HEK293 (cell line): Measurements from ENCODE around the gene TRABD2A.
A peak's percentile ranks its signal among the peaks of the same experiment; 100 is the strongest.

Experiments used
- HOXA7 ChIP-seq: sonication (generic); formaldehyde crosslinking; IDR thresholded peaks from 2 replicates; pipeline ENCODE4 v1.8.1; 2022; ENCODE audit warnings: missing genetic modification reagents, borderline replicate concordance
- HOXD13 ChIP-seq: sonication (generic); formaldehyde crosslinking; IDR thresholded peaks from 2 replicates; pipeline ENCODE4 v1.8.0; 2022; ENCODE audit warnings: missing genetic modification reagents, borderline replicate concordance
- PRDM1 ChIP-seq: fragments of 450-650 bp; formaldehyde crosslinking; IDR thresholded peaks from 2 replicates; pipeline ENCODE4; 2016; ENCODE audit warnings: missing biosample characterization, missing genetic modification characterization
- YY2 ChIP-seq: fragments of 450-650 bp; formaldehyde crosslinking; IDR thresholded peaks from 2 replicates; pipeline ENCODE4 v1.5.1; 2016; ENCODE audit warnings: missing biosample characterization, missing genetic modification characterization
- ZBTB20 ChIP-seq: fragments of 450-650 bp; formaldehyde crosslinking; IDR thresholded peaks from 2 replicates; pipeline ENCODE4 v1.5.1; 2016; ENCODE audit warnings: missing biosample characterization, missing genetic modification characterization
- ZBTB21 ChIP-seq: fragments of 450-650 bp; formaldehyde crosslinking; IDR thresholded peaks from 2 replicates; pipeline ENCODE4 v1.5.1; 2017; ENCODE audit warnings: missing biosample characterization, missing genetic modification characterization
- ZBTB48 ChIP-seq: fragments of 450-650 bp; formaldehyde crosslinking; IDR thresholded peaks from 2 replicates; pipeline ENCODE4 v1.5.1; 2016; ENCODE audit warnings: missing biosample characterization, missing genetic modification characterization
- ZBTB7A ChIP-seq: fragments of 450-650 bp; formaldehyde crosslinking; IDR thresholded peaks from 2 replicates; pipeline ENCODE4 v1.5.1; 2016; ENCODE audit warnings: low read depth, missing biosample characterization, missing genetic modification characterization
- ZFHX2 ChIP-seq: fragments of 450-650 bp; formaldehyde crosslinking; conservative IDR thresholded peaks from 2 replicates; pipeline ENCODE4 v1.5.1; 2016; ENCODE audit warnings: missing biosample characterization, missing genetic modification characterization
- ZIC2 ChIP-seq: fragments of 450-650 bp; formaldehyde crosslinking; IDR thresholded peaks from 2 replicates; pipeline ENCODE4 v1.5.1; 2016; ENCODE audit warnings: missing biosample characterization, missing genetic modification characterization
- ZNF155 ChIP-seq: fragments of 450-650 bp; formaldehyde crosslinking; IDR thresholded peaks from 2 replicates; pipeline ENCODE4 v1.5.1; 2016; ENCODE audit warnings: missing biosample characterization, missing genetic modification characterization
- ZNF169 ChIP-seq: fragments of 450-650 bp; formaldehyde crosslinking; IDR thresholded peaks from 2 replicates; pipeline ENCODE4 v1.5.1; 2016; ENCODE audit warnings: missing biosample characterization, missing genetic modification characterization
- ZNF223 ChIP-seq: fragments of 450-650 bp; formaldehyde crosslinking; IDR thresholded peaks from 2 replicates; pipeline ENCODE4 v1.5.1; 2016; ENCODE audit warnings: missing biosample characterization, missing genetic modification characterization
- ZNF391 ChIP-seq: fragments of 450-650 bp; formaldehyde crosslinking; IDR thresholded peaks from 2 replicates; pipeline ENCODE4 v1.5.1; 2016; ENCODE audit warnings: low read depth, missing biosample characterization, missing genetic modification characterization, borderline replicate concordance
- ZNF394 ChIP-seq: fragments of 450-650 bp; formaldehyde crosslinking; IDR thresholded peaks from 2 replicates; pipeline ENCODE4 v1.5.1; 2016; ENCODE audit warnings: missing biosample characterization, missing genetic modification characterization, mild to moderate bottlenecking, moderate library complexity, borderline replicate concordance
- ZNF510 ChIP-seq: fragments of 450-650 bp; formaldehyde crosslinking; IDR thresholded peaks from 2 replicates; pipeline ENCODE4 v1.5.1; 2018; ENCODE audit warnings: mild to moderate bottlenecking, missing genetic modification characterization, missing biosample characterization; ENCODE audit not compliant: insufficient replicate concordance
- ZNF623 ChIP-seq: fragments of 450-650 bp; formaldehyde crosslinking; IDR thresholded peaks from 2 replicates; pipeline ENCODE4 v1.5.1; 2016; ENCODE audit warnings: missing biosample characterization, missing genetic modification characterization
- ZNF624 ChIP-seq: fragments of 450-650 bp; formaldehyde crosslinking; IDR thresholded peaks from 2 replicates; pipeline ENCODE4 v1.5.1; 2017; ENCODE audit warnings: missing biosample characterization, missing genetic modification characterization
- ZNF701 ChIP-seq: fragments of 450-650 bp; formaldehyde crosslinking; IDR thresholded peaks from 2 replicates; pipeline ENCODE4 v1.5.1; 2016; ENCODE audit warnings: missing biosample characterization, missing genetic modification characterization
- ZNF830 ChIP-seq: fragments of 450-650 bp; IDR thresholded peaks from 2 replicates; pipeline ENCODE4 v1.5.0; 2018; ENCODE audit warnings: missing biosample characterization, missing genetic modification characterization, low read depth, mild to moderate bottlenecking, moderate library complexity
- TF ChIP-seq, protein P1 (sequence below): IDR thresholded peaks from 2 replicates; pipeline ENCODE4 v1.6.1; 2011; ENCODE audit warnings: mild to moderate bottlenecking, low read depth, low read length, borderline replicate concordance
- TF ChIP-seq, protein P2 (sequence below): fragments of 450-650 bp; formaldehyde crosslinking; IDR thresholded peaks from 2 replicates; pipeline ENCODE4 v1.5.1; 2016; ENCODE audit warnings: missing biosample characterization, missing genetic modification characterization, borderline replicate concordance
- TF ChIP-seq, protein P3 (sequence below): fragments of 450-650 bp; formaldehyde crosslinking; IDR thresholded peaks from 2 replicates; pipeline ENCODE4 v1.5.1; 2016; ENCODE audit warnings: missing biosample characterization, missing genetic modification characterization
- TF ChIP-seq, protein P4 (sequence below): fragments of 450-650 bp; formaldehyde crosslinking; optimal IDR thresholded peaks from 2 replicates; pipeline ENCODE3; 2016; ENCODE audit warnings: missing biosample characterization, mild to moderate bottlenecking, missing genetic modification characterization
- TF ChIP-seq, protein P5 (sequence below): fragments of 450-650 bp; formaldehyde crosslinking; IDR thresholded peaks from 2 replicates; pipeline ENCODE4 v1.5.1; 2016; ENCODE audit warnings: missing biosample characterization, missing genetic modification characterization
- TF ChIP-seq, protein P6 (sequence below): fragments of 450-650 bp; formaldehyde crosslinking; IDR thresholded peaks from 2 replicates; pipeline ENCODE4 v1.5.1; 2016; ENCODE audit warnings: missing biosample characterization, missing genetic modification characterization

The TRABD2A gene

DNA sequence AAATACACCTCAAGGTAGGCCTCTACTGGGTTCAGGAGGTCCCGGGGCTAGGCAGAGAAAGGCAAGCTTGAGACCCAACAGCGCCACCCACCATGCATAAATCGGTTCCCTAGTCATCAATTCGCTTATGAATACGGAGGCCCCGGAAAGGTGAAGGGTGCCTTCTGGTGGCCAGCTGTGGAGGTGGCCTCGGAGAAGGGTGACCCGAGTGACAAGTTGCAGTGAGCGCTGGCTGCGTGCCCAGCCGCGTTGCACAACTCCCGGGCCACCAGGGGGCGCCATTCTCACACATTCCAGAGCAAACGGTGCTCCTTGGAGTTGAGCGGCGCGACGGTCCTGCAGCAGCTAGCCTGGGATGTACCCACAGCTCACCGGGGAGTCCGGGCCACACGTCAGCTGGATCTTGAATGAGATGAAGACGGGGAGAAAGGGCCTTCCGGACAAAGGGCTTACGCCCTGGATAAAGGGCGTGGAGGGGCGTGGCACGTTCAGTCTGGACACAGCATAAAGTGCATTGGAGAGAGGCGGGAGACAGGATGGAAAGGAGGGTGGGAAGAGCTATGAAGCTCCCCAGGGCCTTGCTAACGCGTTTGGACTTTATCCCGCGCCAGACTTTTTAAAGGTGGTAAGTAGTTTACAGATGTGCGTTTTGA lies 45.0 kb upstream of the TRABD2A start (continued):
- TF ChIP-seq, protein P1, sequence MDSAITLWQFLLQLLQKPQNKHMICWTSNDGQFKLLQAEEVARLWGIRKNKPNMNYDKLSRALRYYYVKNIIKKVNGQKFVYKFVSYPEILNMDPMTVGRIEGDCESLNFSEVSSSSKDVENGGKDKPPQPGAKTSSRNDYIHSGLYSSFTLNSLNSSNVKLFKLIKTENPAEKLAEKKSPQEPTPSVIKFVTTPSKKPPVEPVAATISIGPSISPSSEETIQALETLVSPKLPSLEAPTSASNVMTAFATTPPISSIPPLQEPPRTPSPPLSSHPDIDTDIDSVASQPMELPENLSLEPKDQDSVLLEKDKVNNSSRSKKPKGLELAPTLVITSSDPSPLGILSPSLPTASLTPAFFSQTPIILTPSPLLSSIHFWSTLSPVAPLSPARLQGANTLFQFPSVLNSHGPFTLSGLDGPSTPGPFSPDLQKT: no peak
- TF ChIP-seq HOXA7 (no peak), ZNF155 (tag by site-specific recombination) (no peak), ZIC2 (tag by site-specific recombination) (peak; percentile 52), PRDM1 (tag by site-specific recombination) (no peak), ZNF223 (no peak), ZNF391 (tag by site-specific recombination) (peak; percentile 75; the same call in 1 of the 2 replicates), ZNF624 (tag by site-specific recombination) (no peak), ZNF394 (tag by site-specific recombination) (peak; percentile 65; the same call in 1 of the 2 replicates), ZNF510 (tag by site-specific recombination) (no peak), ZNF169 (no peak), ZBTB48 (tag by site-specific recombination) (no peak), ZNF830 (tag by site-specific recombination) (no peak), ZBTB7A (tag by site-specific recombination) (no peak), YY2 (no peak), ZNF623 (tag by site-specific recombination) (no peak; the same call in 1 of the 2 replicates), HOXD13 (no peak), ZBTB21 (0 out of 2 replicates have a peak, but pooled peaks have one; percentile 15), ZNF701 (tag by site-specific recombination) (no peak), ZFHX2 (tag by site-specific recombination) (no peak), ZBTB20 (0 out of 2 replicates have a peak, but pooled peaks have one; percentile 37)
- TF ChIP-seq, protein P2, sequence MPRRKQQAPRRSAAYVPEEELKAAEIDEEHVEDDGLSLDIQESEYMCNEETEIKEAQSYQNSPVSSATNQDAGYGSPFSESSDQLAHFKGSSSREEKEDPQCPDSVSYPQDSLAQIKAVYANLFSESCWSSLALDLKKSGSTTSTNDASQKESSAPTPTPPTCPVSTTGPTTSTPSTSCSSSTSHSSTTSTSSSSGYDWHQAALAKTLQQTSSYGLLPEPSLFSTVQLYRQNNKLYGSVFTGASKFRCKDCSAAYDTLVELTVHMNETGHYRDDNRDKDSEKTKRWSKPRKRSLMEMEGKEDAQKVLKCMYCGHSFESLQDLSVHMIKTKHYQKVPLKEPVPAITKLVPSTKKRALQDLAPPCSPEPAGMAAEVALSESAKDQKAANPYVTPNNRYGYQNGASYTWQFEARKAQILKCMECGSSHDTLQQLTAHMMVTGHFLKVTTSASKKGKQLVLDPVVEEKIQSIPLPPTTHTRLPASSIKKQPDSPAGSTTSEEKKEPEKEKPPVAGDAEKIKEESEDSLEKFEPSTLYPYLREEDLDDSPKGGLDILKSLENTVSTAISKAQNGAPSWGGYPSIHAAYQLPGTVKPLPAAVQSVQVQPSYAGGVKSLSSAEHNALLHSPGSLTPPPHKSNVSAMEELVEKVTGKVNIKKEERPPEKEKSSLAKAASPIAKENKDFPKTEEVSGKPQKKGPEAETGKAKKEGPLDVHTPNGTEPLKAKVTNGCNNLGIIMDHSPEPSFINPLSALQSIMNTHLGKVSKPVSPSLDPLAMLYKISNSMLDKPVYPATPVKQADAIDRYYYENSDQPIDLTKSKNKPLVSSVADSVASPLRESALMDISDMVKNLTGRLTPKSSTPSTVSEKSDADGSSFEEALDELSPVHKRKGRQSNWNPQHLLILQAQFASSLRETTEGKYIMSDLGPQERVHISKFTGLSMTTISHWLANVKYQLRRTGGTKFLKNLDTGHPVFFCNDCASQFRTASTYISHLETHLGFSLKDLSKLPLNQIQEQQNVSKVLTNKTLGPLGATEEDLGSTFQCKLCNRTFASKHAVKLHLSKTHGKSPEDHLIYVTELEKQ (tag by site-specific recombination): no peak
- TF ChIP-seq, protein P3, sequence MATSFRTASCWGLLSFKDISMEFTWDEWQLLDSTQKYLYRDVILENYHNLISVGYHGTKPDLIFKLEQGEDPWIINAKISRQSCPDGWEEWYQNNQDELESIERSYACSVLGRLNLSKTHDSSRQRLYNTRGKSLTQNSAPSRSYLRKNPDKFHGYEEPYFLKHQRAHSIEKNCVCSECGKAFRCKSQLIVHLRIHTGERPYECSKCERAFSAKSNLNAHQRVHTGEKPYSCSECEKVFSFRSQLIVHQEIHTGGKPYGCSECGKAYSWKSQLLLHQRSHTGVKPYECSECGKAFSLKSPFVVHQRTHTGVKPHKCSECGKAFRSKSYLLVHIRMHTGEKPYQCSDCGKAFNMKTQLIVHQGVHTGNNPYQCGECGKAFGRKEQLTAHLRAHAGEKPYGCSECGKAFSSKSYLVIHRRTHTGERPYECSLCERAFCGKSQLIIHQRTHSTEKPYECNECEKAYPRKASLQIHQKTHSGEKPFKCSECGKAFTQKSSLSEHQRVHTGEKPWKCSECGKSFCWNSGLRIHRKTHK (tag by site-specific recombination): no peak
- TF ChIP-seq, protein P4, sequence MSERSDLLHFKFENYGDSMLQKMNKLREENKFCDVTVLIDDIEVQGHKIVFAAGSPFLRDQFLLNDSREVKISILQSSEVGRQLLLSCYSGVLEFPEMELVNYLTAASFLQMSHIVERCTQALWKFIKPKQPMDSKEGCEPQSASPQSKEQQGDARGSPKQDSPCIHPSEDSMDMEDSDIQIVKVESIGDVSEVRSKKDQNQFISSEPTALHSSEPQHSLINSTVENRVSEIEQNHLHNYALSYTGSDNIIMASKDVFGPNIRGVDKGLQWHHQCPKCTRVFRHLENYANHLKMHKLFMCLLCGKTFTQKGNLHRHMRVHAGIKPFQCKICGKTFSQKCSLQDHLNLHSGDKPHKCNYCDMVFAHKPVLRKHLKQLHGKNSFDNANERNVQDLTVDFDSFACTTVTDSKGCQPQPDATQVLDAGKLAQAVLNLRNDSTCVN (tag by site-specific recombination): peak; percentile 22
- TF ChIP-seq, protein P5, sequence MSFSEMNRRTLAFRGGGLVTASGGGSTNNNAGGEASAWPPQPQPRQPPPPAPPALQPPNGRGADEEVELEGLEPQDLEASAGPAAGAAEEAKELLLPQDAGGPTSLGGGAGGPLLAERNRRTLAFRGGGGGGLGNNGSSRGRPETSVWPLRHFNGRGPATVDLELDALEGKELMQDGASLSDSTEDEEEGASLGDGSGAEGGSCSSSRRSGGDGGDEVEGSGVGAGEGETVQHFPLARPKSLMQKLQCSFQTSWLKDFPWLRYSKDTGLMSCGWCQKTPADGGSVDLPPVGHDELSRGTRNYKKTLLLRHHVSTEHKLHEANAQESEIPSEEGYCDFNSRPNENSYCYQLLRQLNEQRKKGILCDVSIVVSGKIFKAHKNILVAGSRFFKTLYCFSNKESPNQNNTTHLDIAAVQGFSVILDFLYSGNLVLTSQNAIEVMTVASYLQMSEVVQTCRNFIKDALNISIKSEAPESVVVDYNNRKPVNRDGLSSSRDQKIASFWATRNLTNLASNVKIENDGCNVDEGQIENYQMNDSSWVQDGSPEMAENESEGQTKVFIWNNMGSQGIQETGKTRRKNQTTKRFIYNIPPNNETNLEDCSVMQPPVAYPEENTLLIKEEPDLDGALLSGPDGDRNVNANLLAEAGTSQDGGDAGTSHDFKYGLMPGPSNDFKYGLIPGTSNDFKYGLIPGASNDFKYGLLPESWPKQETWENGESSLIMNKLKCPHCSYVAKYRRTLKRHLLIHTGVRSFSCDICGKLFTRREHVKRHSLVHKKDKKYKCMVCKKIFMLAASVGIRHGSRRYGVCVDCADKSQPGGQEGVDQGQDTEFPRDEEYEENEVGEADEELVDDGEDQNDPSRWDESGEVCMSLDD (tag by site-specific recombination): peak; percentile 25; the same call in 1 of the 2 replicates
- TF ChIP-seq, protein P6, sequence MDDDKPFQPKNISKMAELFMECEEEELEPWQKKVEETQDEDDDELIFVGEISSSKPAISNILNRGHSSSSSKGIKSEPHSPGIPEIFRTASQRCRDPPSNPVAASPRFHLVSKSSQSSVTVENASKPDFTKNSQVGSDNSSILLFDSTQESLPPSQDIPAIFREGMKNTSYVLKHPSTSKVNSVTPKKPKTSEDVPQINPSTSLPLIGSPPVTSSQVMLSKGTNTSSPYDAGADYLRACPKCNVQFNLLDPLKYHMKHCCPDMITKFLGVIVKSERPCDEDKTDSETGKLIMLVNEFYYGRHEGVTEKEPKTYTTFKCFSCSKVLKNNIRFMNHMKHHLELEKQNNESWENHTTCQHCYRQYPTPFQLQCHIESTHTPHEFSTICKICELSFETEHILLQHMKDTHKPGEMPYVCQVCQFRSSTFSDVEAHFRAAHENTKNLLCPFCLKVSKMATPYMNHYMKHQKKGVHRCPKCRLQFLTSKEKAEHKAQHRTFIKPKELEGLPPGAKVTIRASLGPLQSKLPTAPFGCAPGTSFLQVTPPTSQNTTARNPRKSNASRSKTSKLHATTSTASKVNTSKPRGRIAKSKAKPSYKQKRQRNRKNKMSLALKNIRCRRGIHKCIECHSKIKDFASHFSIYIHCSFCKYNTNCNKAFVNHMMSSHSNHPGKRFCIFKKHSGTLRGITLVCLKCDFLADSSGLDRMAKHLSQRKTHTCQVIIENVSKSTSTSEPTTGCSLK (tag by site-specific recombination): no peak
